Neural cell (in vitro differentiated cells): ENCODE measurements around the gene RASA1.

Experiments used
- EP300 ChIP-seq: fragments of 450-650 bp; conservative IDR thresholded peaks from 2 replicates; pipeline ENCODE4 v1.6.1; 2014; ENCODE audit warnings: antibody characterized with exemption, mild to moderate bottlenecking, moderate library complexity; ENCODE audit not compliant: poor library complexity, severe bottlenecking
- EZH2 ChIP-seq: fragments of 200-600, 300-800 bp; shearing (Covaris generic), sonication (generic); IDR thresholded peaks from 2 replicates; pipeline ENCODE4 v1.6.1; 2014; ENCODE audit warnings: antibody characterized with exemption, low read length, borderline replicate concordance, mild to moderate bottlenecking; ENCODE audit not compliant: insufficient read depth, poor library complexity, severe bottlenecking
- POLR2AphosphoS5 ChIP-seq: IDR thresholded peaks from 2 replicates; pipeline ENCODE4 v1.6.1; 2012
- RAD21 ChIP-seq: fragments of 450-650 bp; conservative IDR thresholded peaks from 2 replicates; pipeline ENCODE4 v1.6.1; 2014; ENCODE audit warnings: antibody characterized with exemption, mild to moderate bottlenecking, moderate library complexity
- SMC3 ChIP-seq: fragments of 450-650 bp; conservative IDR thresholded peaks from 2 replicates; pipeline ENCODE4 v1.6.1; 2014; ENCODE audit warnings: antibody characterized with exemption, mild to moderate bottlenecking, moderate library complexity; ENCODE audit not compliant: poor library complexity
- TAF1 ChIP-seq: IDR thresholded peaks from 2 replicates; pipeline ENCODE4 v1.6.1; 2012; ENCODE audit warnings: low read depth
- TF ChIP-seq, protein P1 (sequence below): fragments of 450-650 bp; IDR thresholded peaks from 2 replicates; pipeline ENCODE4 v1.5.1; 2014; ENCODE audit warnings: antibody characterized with exemption, mild to moderate bottlenecking, moderate library complexity; ENCODE audit not compliant: poor library complexity, severe bottlenecking

- TF ChIP-seq RAD21 (no peak), EP300 (no peak), TAF1 (no peak), POLR2AphosphoS5 (no peak), EZH2 (no peak), SMC3 (no peak)
- TF ChIP-seq, protein P1, sequence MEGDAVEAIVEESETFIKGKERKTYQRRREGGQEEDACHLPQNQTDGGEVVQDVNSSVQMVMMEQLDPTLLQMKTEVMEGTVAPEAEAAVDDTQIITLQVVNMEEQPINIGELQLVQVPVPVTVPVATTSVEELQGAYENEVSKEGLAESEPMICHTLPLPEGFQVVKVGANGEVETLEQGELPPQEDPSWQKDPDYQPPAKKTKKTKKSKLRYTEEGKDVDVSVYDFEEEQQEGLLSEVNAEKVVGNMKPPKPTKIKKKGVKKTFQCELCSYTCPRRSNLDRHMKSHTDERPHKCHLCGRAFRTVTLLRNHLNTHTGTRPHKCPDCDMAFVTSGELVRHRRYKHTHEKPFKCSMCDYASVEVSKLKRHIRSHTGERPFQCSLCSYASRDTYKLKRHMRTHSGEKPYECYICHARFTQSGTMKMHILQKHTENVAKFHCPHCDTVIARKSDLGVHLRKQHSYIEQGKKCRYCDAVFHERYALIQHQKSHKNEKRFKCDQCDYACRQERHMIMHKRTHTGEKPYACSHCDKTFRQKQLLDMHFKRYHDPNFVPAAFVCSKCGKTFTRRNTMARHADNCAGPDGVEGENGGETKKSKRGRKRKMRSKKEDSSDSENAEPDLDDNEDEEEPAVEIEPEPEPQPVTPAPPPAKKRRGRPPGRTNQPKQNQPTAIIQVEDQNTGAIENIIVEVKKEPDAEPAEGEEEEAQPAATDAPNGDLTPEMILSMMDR = no peak
Observed at GRCh38 chr5:87410931-87411330, 143.2 kb downstream of the RASA1 start.
